ENCODE data around the gene PI4KB.

Gene PI4KB

GRCh38 chr1:151346769-151347522 lies 19.7 kb upstream of the PI4KB start, which contains the start of gene RFX5:
TSS of gene RFX5 (minus strand) at chr1:151347252. CDS start at chr1:151346320, 932 bp downstream.
- DNase-seq, result peak; percentile 87
- Mint-ChIP-seq H3K36me3 (ENCODE audit: low read depth) (peaks cover 45% of the 10 kb centered on the region), H3K4me1 (peaks cover 59% of the 10 kb centered on the region), H3K4me3 (peak within 1 kb of the TSS; percentile 93), H3K9me3 (peaks cover 17% of the 10 kb centered on the region), H3K27ac (peak within 1 kb of the TSS; percentile 100), H3K27me3 (ENCODE audit: low read depth, poor library complexity) (peaks cover 5% of the 10 kb centered on the region)
- no peak for TF ChIP-seq CTCF (IDR thresholded peaks at IDR 0.05)

- no peak for DNase-seq
- Mint-ChIP-seq H3K27ac (peak overlapping the region; percentile 100), H3K4me1 (peaks cover 59% of the 10 kb centered on the region), H3K36me3 (ENCODE audit: low read depth) (peaks cover 40% of the 10 kb centered on the region), H3K4me3 (peak overlapping the region; percentile 93), H3K9me3 (peaks cover 10% of the 10 kb centered on the region), H3K27me3 (ENCODE audit: low read depth, poor library complexity) (peaks cover 5% of the 10 kb centered on the region)
- no peak for TF ChIP-seq CTCF (IDR thresholded peaks at IDR 0.05)
These were observed 19.0 kb upstream of the PI4KB start for GRCh38 chr1:151346082-151346768.

- Mint-ChIP-seq H3K36me3 (ENCODE audit: low read depth) (peaks cover 39% of the 10 kb centered on the region), H3K4me1 (peaks cover 69% of the 10 kb centered on the region), H3K4me3 (no peak overlapping the region), H3K27ac (no peak overlapping the region), H3K27me3 (ENCODE audit: low read depth, poor library complexity) (no peaks in the 10 kb centered on the region), H3K9me3 (no peaks in the 10 kb centered on the region)
- no peak for TF ChIP-seq CTCF (IDR thresholded peaks at IDR 0.05)
- no peak for DNase-seq
These were observed 17.1 kb upstream of the PI4KB start for GRCh38 chr1:151344291-151344690.

- DNase-seq, result no peak
- Mint-ChIP-seq H3K4me1 (peaks cover 69% of the 10 kb centered on the region), H3K27me3 (ENCODE audit: low read depth, poor library complexity) (no peaks in the 10 kb centered on the region), H3K4me3 (no peak overlapping the region), H3K27ac (peak overlapping the region; percentile 94), H3K36me3 (ENCODE audit: low read depth) (peaks cover 39% of the 10 kb centered on the region), H3K9me3 (no peaks in the 10 kb centered on the region)
- no peak for TF ChIP-seq CTCF (IDR thresholded peaks at IDR 0.05)
These were observed 16.4 kb upstream of the PI4KB start for GRCh38 chr1:151343587-151343986.

GRCh38 chr1:151342569-151342968 lies 15.4 kb upstream of the PI4KB start:
- Mint-ChIP-seq H3K9me3 (no peaks in the 10 kb centered on the region), H3K36me3 (ENCODE audit: low read depth) (peaks cover 39% of the 10 kb centered on the region), H3K4me3 (no peak overlapping the region), H3K27ac (peak overlapping the region; percentile 94), H3K27me3 (ENCODE audit: low read depth, poor library complexity) (no peaks in the 10 kb centered on the region), H3K4me1 (peaks cover 61% of the 10 kb centered on the region)
- TF ChIP-seq CTCF (IDR thresholded peaks at IDR 0.05), result no peak
- DNase-seq, result no peak
